Coronary artery (tissue), 2 donors: Measurements from ENCODE around the gene RPS14.

Experiments
- DNase-seq: peaks from one replicate; pipeline ENCODE4 v3.0.0-alpha.2; 2017; ENCODE audit warnings: low spot score
- H3K27ac ChIP-seq, 2 donors: fragments of 200-600 bp; sonication (generic); one replicate each; pipeline ENCODE4 v1.5.1; 2016 to 2019
- H3K4me3 ChIP-seq: fragments of 200-600 bp; sonication (generic); 2 replicates; pipeline ENCODE4 v1.5.1; 2016; ENCODE audit warnings: mild to moderate bottlenecking, moderate library complexity
- CTCF ChIP-seq: fragments of 200-600 bp; sonication (generic); IDR thresholded peaks from one replicate; pipeline ENCODE4 v1.5.1; 2019; ENCODE audit warnings: antibody characterized with exemption

RPS14 gene

GRCh38 chr5:150404121-150404520, 45.4 kb downstream of the RPS14 start:
- DNase-seq, result no peak
- TF ChIP-seq CTCF, result no peak
- H3K4me3 ChIP-seq, result no peak overlapping the region
- no peak overlapping the region for H3K27ac ChIP-seq

GRCh38 chr5:150402901-150403342, 46.6 kb downstream of the RPS14 start:
- no peak for DNase-seq
- TF ChIP-seq CTCF, result no peak
- Histone ChIP-seq H3K4me3 (no peak overlapping the region), H3K27ac (no peak overlapping the region)

GRCh38 chr5:150402229-150402773, 47.2 kb downstream of the RPS14 start:
- no peak for DNase-seq
- no peak for TF ChIP-seq CTCF
- H3K4me3 ChIP-seq, result no peak overlapping the region
- no peak overlapping the region for H3K27ac ChIP-seq

GRCh38 chr5:150401376-150402228, 47.9 kb downstream of the RPS14 start:
- Histone ChIP-seq H3K27ac (no peak overlapping the region), H3K4me3 (no peak overlapping the region)
- no peak for TF ChIP-seq CTCF
- DNase-seq, result no peak

DNA sequence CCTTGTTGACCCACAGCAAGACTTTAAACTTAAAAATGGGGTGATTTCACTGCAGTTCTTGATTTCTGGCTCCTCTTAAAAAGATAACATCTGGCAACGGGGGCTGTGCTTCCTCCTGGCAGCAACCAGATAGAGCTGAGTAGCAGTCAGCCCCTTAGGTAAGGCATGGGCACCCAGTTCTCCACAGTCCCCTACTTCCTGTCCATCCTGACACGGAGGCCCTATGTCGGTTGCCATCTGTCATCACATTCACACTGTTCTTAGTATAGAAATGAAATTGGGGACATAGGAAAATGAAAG, 48.5 kb downstream of the RPS14 start:
- Histone ChIP-seq H3K4me3 (no peak overlapping the region), H3K27ac (no peak overlapping the region)
- TF ChIP-seq CTCF, result no peak
- no peak for DNase-seq

DNA sequence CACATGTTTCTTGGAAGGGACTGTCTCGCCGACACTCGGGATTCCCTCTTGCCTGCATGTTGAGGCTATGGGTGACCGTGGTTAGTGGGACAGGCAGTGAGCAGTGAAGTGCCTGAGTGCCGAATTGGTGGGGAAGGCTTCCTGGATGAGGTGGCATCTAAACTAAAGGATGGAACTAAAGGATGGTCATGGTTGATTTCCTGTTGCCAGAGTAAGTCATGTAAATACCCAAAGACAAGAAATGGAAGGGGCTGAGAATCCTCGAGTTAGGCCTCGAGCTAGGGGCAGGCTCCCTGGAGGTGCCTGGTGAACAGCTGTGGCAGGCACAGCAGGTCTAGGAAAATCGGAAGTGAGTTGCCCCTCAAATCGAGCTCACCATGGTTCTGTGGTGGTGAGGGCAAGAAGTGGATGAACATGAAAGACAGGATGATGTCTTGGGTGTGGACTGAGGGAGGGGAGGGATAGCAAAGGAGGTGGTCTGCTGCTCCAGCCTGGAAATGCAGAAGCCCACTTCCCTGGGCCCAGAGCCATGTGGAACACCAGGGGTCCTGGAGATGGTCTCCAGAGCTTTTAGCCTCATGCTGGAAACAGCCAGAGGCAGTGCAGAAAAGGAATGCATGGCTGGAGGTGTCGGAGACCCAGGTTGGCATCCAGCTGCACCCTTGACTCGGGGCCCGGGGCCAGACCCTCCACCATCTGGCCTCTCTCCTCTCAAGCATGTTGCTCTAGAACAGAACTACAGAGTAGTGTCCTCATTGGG, 49.0 kb downstream of the RPS14 start:
- no peak overlapping the region for H3K27ac ChIP-seq
- H3K4me3 ChIP-seq, result no peak overlapping the region
- DNase-seq, result no peak
- TF ChIP-seq CTCF, result no peak
